Cardiac muscle cell (in vitro differentiated cells and primary cell): ENCODE results near the gene PECR. TPM values are rescaled to one million over a fixed set of nuclear protein-coding genes. Genes with fewer than 3 reads are reported as not detected.

Experiments used
- DNase-seq, 2 donors: peaks; one replicate each; pipeline versions ENCODE4 v3.0.0 to v3.0.0-alpha.2; 2010 to 2017; ENCODE audit warnings: low read depth in 1 of 2, low spot score in 1 of 2
- H3K27ac ChIP-seq: fragments of 200-600 bp; sonication (generic); 2 replicates; pipeline ENCODE4 v1.5.1; 2016
- H3K27me3 ChIP-seq: fragments of 200-600 bp; sonication (generic); 2 replicates; pipeline ENCODE4 v1.6.0; 2016; ENCODE audit warnings: control low read depth
- H3K36me3 ChIP-seq: fragments of 200-600 bp; sonication (generic); 2 replicates; pipeline ENCODE4 v1.5.1; 2016; ENCODE audit warnings: control low read depth
- H3K4me1 ChIP-seq: fragments of 200-600 bp; sonication (generic); 2 replicates; pipeline ENCODE4 v1.8.1; 2017; ENCODE audit warnings: low read depth, mild to moderate bottlenecking, mixed run types
- H3K4me3 ChIP-seq: fragments of 200-600 bp; sonication (generic); 2 replicates; pipeline ENCODE4 v1.5.1; 2016; ENCODE audit warnings: mild to moderate bottlenecking
- H3K9me3 ChIP-seq: fragments of 200-600 bp; sonication (generic); 2 replicates; pipeline ENCODE4 v1.5.1; 2017; ENCODE audit warnings: low read depth, mild to moderate bottlenecking, control low read depth
- polyA plus RNA-seq: library from polyadenylated mRNA; unstranded; fragments of >200 nt; fragmentation: Nextera tagmentation; extraction: Ambion mirVana; gene quantifications from 2 replicates; pipeline ENCODE4 v1.2.1, GENCODE V29; 2016
- total RNA-seq: library from RNA; depleted of rRNA; stranded (reverse); fragments of >200 nt; gene quantifications from 2 replicates; pipeline ENCODE4 v1.2.3, GENCODE V29; 2016
- TF ChIP-seq, protein P1 (sequence below): IDR thresholded peaks from 2 replicates; pipeline ENCODE4 v1.5.1; 2012; ENCODE audit warnings: low read depth, mild to moderate bottlenecking, low read length

Gene PECR
- total and polyA plus RNA-seq, 2 experiments from 2014 or later = 6.4 to 11.4 TPM

DNA sequence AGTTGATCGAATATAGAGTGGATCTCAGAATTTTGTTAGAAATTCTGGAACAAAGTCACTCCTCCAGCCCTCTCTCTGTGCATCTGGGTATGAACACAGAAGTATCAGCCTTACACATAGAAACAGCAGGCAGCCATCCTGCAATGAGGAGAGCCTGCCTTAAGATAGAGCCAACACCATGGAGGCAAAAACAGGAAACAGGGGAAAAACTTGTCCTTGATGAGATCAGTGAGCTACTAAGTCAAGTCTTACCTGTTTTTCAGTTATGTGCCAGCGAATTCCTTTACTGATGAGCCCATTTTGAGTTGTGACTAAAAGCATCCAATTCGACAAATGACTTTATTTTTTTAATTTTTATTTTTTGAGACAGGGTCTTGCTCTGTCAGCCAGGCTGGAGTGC is 41.7 kb downstream of the PECR start:
- no peaks in the 10 kb centered on the region for H3K36me3 ChIP-seq
- no peaks in the 10 kb centered on the region for H3K27me3 ChIP-seq
- no peak for DNase-seq
- no peak overlapping the region for H3K4me3 ChIP-seq
- no peak overlapping the region for H3K27ac ChIP-seq
- no peaks in the 10 kb centered on the region for H3K9me3 ChIP-seq
- H3K4me1 ChIP-seq = no peaks in the 10 kb centered on the region
- TF ChIP-seq, protein P1, sequence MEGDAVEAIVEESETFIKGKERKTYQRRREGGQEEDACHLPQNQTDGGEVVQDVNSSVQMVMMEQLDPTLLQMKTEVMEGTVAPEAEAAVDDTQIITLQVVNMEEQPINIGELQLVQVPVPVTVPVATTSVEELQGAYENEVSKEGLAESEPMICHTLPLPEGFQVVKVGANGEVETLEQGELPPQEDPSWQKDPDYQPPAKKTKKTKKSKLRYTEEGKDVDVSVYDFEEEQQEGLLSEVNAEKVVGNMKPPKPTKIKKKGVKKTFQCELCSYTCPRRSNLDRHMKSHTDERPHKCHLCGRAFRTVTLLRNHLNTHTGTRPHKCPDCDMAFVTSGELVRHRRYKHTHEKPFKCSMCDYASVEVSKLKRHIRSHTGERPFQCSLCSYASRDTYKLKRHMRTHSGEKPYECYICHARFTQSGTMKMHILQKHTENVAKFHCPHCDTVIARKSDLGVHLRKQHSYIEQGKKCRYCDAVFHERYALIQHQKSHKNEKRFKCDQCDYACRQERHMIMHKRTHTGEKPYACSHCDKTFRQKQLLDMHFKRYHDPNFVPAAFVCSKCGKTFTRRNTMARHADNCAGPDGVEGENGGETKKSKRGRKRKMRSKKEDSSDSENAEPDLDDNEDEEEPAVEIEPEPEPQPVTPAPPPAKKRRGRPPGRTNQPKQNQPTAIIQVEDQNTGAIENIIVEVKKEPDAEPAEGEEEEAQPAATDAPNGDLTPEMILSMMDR = no peak

DNA sequence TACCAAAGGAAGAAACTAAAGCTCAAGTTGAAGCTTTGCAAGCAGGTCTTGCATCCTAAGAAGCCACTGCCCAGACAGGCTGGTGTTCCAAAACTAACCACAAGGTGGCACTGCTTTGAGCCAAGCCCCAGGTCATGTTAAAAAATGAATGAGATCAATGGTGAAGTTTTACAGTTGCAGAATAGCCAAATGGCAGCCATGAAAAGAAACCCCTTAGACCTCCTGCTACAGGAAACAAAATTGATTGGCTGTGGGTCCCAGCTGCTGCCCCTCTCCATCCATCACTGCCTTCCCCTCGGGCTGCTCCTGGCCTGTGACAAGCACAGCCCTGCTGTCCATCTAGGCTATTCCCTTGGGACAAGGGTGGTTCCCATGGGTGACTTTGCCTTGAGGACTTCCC is 47.5 kb downstream of the PECR start:
- TF ChIP-seq, protein P1 = peak; percentile 92
- Histone ChIP-seq H3K36me3 (no peaks in the 10 kb centered on the region), H3K4me1 (no peaks in the 10 kb centered on the region), H3K27me3 (no peaks in the 10 kb centered on the region), H3K9me3 (no peaks in the 10 kb centered on the region), H3K4me3 (no peak overlapping the region), H3K27ac (no peak overlapping the region)
- peak; percentile 65 to 88 for DNase-seq

DNA sequence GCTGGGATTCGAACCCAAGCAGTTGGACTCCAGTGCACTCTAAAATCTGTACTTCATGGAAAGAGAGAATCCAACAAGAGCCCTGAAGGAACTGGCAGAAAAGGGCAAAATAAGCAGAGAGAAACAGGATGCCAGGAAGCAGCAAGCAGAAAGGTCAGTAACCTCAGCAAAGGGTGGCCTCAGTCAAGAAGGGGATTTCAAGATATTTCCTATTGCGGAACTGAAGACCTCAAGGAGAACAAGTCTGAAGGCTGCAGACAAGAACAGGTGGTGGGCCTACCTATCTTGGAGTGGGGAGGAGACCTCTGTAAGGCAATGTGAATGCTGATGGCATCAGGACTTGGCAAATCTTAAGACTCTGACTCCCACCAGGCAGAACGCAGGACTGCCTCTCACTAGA is 48.2 kb downstream of the PECR start:
- Histone ChIP-seq H3K27me3 (no peaks in the 10 kb centered on the region), H3K9me3 (no peaks in the 10 kb centered on the region), H3K36me3 (no peaks in the 10 kb centered on the region), H3K4me1 (no peaks in the 10 kb centered on the region), H3K4me3 (no peak overlapping the region), H3K27ac (no peak overlapping the region)
- TF ChIP-seq, protein P1 = no peak
- no peak for DNase-seq

DNA sequence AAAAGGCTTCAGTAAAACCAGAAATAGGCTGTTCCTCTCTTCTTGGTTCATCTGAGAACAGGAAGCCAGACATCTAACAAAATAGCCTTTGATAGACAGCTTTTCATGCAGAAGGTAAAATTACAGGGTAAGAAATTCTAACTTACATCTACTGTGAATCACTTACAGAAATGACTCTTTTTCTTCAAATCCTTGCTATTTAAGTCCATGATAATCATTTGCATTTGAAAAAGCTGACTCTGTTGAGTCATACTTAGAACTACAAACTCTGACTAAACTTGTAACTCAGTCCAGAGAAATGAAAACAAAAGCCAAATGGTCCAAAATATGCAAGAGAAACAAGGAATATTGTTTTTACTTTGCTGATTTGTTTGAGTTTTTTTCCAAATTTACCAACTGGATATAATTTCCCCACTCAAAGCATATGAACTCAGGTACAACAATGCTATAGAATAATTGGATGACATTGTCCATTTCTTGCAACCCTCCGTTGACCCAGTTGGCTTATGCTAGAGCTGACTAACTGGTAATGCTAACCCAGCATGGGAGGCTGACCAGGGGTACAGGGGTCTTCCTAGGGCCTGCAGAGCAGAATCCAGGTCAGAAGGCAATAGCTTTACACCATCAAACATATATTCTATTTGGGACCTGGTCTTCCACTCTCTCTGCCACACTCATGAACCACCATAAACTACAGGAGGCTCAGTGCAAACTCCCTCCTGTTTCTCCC is 49.5 kb downstream of the PECR start:
- H3K4me1 ChIP-seq = no peaks in the 10 kb centered on the region
- H3K27me3 ChIP-seq = no peaks in the 10 kb centered on the region
- no peak overlapping the region for H3K27ac ChIP-seq
- no peaks in the 10 kb centered on the region for H3K36me3 ChIP-seq
- no peaks in the 10 kb centered on the region for H3K9me3 ChIP-seq
- H3K4me3 ChIP-seq = no peak overlapping the region
- TF ChIP-seq, protein P1 = no peak
- peak in 1 of 2 donors; percentile 35 for DNase-seq

DNA sequence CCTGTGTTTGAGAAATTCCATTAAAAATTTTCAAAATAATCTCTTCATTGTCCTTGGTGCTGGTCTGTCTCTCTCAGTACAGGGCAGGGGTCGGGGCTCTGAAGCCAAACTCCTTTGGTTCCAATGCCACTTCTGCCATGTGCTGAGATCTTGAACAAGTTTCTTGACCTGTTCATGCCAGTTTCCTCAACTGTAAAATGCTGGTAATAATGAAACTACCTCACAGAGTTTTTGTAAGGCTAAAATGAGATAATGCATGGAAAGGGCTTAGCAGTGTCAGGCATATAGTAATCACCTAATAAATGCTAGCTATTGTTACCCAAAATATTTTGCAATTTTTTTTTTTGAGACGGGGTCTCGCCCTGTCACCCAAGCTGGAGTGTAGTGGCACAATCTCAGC is 51.4 kb downstream of the PECR start:
- Histone ChIP-seq H3K36me3 (no peaks in the 10 kb centered on the region), H3K4me1 (no peaks in the 10 kb centered on the region), H3K9me3 (no peaks in the 10 kb centered on the region), H3K27ac (no peak overlapping the region), H3K4me3 (no peak overlapping the region), H3K27me3 (no peaks in the 10 kb centered on the region)
- DNase-seq = no peak
- TF ChIP-seq, protein P1 = no peak
